ENCODE results near the gene COL6A2. TPM values are rescaled to one million over a fixed set of nuclear protein-coding genes. Genes with fewer than 3 reads are reported as not detected.

Gene COL6A2
- total RNA-seq, 1 donor from 2014 or later = 227 TPM

- intact Hi-C loops (cut with DNase I) = no loop called here
- DNase-seq = no peak
- Histone ChIP-seq H3K4me1 (peaks cover 29% of the 10 kb centered on the region), H3K9me3 (peaks cover 7% of the 10 kb centered on the region), H3K27me3 (ENCODE audit: low read depth) (peaks cover 54% of the 10 kb centered on the region), H3K27ac (no peak overlapping the region), H3K4me3 (no peak overlapping the region), H3K36me3 (no peaks in the 10 kb centered on the region)
- no peak for ATAC-seq
- TF ChIP-seq, protein P1, sequence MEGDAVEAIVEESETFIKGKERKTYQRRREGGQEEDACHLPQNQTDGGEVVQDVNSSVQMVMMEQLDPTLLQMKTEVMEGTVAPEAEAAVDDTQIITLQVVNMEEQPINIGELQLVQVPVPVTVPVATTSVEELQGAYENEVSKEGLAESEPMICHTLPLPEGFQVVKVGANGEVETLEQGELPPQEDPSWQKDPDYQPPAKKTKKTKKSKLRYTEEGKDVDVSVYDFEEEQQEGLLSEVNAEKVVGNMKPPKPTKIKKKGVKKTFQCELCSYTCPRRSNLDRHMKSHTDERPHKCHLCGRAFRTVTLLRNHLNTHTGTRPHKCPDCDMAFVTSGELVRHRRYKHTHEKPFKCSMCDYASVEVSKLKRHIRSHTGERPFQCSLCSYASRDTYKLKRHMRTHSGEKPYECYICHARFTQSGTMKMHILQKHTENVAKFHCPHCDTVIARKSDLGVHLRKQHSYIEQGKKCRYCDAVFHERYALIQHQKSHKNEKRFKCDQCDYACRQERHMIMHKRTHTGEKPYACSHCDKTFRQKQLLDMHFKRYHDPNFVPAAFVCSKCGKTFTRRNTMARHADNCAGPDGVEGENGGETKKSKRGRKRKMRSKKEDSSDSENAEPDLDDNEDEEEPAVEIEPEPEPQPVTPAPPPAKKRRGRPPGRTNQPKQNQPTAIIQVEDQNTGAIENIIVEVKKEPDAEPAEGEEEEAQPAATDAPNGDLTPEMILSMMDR (IDR thresholded peaks at IDR 0.05) = no peak
Observed at GRCh38 chr21:46062471-46063211, 35.3 kb upstream of the COL6A2 start.

GRCh38 chr21:46063227-46063626 is 34.7 kb upstream of the COL6A2 start:
- DNase-seq (no peak), ATAC-seq (no peak)
- intact Hi-C loops (cut with DNase I) = no loop called here
- TF ChIP-seq, protein P1 (IDR thresholded peaks at IDR 0.05) = no peak
- peaks cover 31% of the 10 kb centered on the region for H3K4me1 ChIP-seq
- no peaks in the 10 kb centered on the region for H3K36me3 ChIP-seq
- H3K27me3 ChIP-seq (ENCODE audit: low read depth) = peaks cover 55% of the 10 kb centered on the region
- no peak overlapping the region for H3K27ac ChIP-seq
- H3K9me3 ChIP-seq = peaks cover 7% of the 10 kb centered on the region
- no peak overlapping the region for H3K4me3 ChIP-seq

DNA sequence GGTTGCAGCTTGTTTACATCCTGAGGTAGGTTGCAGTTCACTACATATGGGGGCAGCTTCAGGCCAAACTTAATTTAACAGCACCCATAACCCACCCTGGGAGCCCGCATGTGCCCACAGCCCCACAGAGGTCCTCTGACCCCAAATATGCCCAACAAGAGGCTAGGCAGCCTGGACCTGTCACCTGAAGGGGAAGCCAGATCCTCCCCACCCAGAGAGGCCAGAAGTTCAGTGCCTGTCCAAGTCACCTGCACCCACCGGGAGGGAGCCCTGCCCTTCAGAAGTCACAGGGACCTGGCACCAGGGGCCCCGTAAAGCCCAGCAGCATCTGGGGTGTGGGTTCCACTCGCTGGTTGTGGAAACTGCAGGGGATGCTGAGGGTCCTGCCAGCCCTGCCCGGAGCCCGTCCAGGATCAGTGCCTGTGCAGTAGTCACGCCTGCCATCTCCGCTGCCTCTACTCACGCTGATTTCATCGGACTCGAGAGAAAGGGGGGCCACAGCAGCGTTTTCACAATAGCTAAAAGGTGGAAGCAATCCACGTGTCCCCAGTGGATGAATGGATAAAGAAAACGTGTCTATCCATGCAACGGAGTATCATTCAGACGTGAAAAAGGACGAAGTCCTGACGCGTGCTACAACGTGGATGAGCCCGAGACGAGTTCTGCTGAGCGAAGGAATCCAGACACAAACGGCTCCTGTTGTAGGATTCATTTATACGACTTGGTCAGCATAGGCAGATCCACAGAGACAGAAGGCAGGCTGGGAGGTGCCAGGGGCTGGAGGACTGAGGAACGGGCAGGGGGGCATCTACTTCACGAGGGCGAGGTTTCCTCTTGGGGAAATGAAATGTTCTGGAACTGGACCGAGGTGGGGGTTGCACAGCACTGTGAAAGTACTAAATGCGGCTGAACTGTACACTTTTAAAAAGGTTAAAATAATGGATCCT is 33.9 kb upstream of the COL6A2 start:
- Histone ChIP-seq H3K27me3 (ENCODE audit: low read depth) (peaks cover 55% of the 10 kb centered on the region), H3K4me3 (no peak overlapping the region), H3K27ac (no peak overlapping the region), H3K4me1 (peaks cover 31% of the 10 kb centered on the region), H3K36me3 (no peaks in the 10 kb centered on the region), H3K9me3 (peaks cover 7% of the 10 kb centered on the region)
- peak; percentile 39 for DNase-seq
- intact Hi-C loops (cut with DNase I) = no loop called here
- ATAC-seq = no peak
- TF ChIP-seq, protein P1 (IDR thresholded peaks at IDR 0.05) = no peak

- peaks cover 7% of the 10 kb centered on the region for H3K9me3 ChIP-seq
- no peak overlapping the region for H3K4me3 ChIP-seq
- peaks cover 55% of the 10 kb centered on the region for H3K27me3 ChIP-seq (ENCODE audit: low read depth)
- DNase-seq (peak; percentile 32), ATAC-seq (no peak)
- peaks cover 31% of the 10 kb centered on the region for H3K4me1 ChIP-seq
- intact Hi-C loops (cut with DNase I) = no loop called here
- H3K27ac ChIP-seq = peak overlapping the region; percentile 76
- TF ChIP-seq, protein P1 (IDR thresholded peaks at IDR 0.05) = no peak
- no peaks in the 10 kb centered on the region for H3K36me3 ChIP-seq
Observed at GRCh38 chr21:46064870-46065214, 33.1 kb upstream of the COL6A2 start.

DNA sequence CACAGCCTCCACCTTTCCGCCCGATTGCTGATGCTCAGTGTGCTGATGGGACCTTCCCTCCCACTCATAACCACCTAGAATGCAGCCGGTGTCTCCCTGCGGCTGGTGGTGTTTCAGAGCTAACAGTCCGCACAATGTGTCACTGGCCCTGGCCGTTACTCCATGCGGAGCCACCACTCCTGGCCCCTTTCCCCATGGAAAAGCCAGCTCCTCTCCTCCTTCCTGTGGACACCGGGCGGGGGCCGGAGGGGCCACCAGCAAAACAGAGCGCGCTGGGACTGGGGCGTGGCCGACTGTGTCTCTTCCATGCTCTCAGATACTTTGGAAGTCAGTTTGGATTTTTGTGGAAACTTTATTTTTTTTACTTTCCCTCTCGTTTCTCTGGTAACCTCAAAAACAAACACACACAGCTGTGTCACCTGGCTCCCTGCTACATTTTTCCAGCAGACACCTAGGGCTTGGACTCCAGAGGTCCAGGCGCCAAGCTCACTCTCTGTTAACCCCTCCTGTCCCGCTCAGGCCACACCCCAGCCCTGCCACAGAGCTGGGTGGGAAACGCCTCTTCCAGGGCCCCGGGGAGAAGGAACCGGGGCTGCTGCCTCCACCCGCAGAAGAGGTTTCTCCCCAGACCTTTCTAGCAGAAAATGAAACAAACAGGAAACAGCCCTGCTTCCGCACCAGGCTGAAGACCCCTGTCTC is 32.5 kb upstream of the COL6A2 start:
- ATAC-seq (peak in 1 of 2 donors; percentile 40), DNase-seq (peak; percentile 43)
- peak overlapping the region; percentile 76 for H3K27ac ChIP-seq
- H3K4me3 ChIP-seq = no peak overlapping the region
- H3K4me1 ChIP-seq = peaks cover 31% of the 10 kb centered on the region
- H3K27me3 ChIP-seq (ENCODE audit: low read depth) = peaks cover 55% of the 10 kb centered on the region
- TF ChIP-seq, protein P1 (IDR thresholded peaks at IDR 0.05) = no peak
- H3K9me3 ChIP-seq = peaks cover 7% of the 10 kb centered on the region
- H3K36me3 ChIP-seq = no peaks in the 10 kb centered on the region
- intact Hi-C loops (cut with DNase I) = no loop called here
